A204.1 (cell line): ENCODE data around the gene TMEM19.
"Not testable (repeated sequence)": the region's sequence is repeated elsewhere in the genome, so short reads cannot be mapped to it uniquely, and the experiment has no call there.

Experiments used
- FAIRE-seq: peaks from 2 replicates; lab custom pipeline; 2012; peaks lifted over from hg19 to GRCh38; lab: Jason Lieb, UNC

The TMEM19 gene

DNA sequence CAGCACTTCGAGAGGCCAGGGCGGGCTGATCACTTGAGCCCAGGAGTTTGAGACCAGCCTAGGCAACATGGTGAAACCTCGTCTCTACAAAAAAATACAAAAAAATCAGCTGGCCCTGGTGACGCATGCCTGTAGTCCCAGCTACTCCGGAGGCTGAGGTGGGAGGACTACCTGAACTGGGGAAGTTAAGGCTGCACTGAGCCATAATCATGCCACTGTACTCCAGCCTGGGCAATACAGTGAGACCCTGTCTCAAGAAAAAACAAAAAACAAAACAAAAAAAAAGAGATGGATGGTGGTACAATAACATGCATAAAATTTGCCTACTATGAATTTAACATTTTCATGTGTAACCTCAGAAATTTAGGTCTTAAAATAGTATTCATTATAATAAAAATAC, 19.6 kb upstream of the TMEM19 start:
- no peak for FAIRE-seq

GRCh38 chr12:71671311-71671710, 14.6 kb upstream of the TMEM19 start:
- no peak for FAIRE-seq

DNA sequence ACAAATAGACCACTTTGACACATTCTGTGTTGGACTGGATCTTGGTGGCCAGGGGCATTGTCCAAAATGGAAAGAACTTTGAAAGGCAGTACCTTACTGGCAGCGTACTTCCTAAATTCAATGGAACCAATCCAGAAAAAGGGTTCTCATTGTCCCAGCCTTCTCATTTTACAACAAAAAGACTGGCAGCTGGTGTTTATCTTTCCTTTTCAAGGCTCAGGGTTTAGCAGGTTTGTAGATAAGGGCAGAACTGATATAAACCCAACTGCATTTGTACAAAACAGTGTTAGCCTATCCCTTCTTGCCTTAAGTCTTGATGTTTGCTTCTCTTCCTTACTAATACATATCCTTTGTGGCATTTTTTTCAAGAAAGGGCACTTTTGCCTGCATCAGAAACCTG, 14.1 kb upstream of the TMEM19 start:
- FAIRE-seq = no peak

- no peak for FAIRE-seq
Measured at GRCh38 chr12:71682466-71682865, 3.4 kb upstream of the TMEM19 start.

GRCh38 chr12:71683633-71684032, 2.2 kb upstream of the TMEM19 start:
- no peak for FAIRE-seq

DNA sequence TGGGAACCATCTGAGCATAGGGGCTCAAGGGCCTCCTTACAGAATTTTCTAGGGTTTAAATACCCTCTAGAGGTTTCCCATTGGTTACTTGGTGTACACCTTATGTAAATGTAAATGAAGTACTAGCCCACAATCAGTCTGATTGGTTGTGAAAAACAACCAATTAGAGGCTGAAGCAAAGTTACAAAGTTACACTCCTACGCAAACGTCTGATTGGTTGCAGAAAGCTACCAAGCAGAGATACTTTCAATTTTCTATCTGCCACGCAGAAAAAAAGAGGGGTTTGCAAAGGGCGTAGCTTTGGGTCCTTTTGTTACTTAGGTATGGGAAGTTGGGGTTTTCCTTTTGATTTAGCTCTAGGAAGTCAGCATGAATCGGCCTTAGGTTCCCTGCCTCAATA, 1.8 kb upstream of the TMEM19 start:
- FAIRE-seq = no peak

DNA sequence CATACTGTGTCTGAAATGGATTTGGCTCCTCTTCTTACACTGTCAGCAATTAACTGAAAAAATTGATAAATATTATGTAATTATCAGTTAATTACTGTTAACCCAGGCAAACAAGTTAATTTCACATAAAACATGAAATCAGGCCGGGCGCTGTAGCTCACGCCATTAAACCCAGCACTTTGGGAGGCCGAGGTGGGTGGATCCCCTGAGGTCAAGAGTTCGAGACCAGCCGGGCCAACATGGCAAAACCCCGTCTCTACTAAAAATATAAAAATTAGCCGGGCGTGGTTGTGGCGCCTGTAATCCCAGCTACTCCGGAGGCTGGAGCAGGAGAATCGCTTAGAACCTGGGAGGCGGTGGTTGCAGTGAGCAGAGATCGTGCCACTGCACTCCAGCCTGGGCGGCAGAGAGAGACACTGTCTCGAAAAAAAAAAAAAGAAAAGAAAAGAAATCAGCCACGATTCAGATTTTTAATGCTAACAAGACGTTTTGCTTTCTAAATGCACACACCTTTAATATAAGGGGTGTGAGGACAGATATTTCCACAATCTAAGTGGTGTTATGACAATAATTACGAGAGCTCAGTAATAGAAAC, 473 bp upstream of the TMEM19 start:
- FAIRE-seq = no peak

GRCh38 chr12:71686658-71687025, 760 bp downstream of the TMEM19 start:
- peak; percentile 19 for FAIRE-seq

- FAIRE-seq = not testable (repeated sequence)
Measured at GRCh38 chr12:71687172-71687571, 1.3 kb downstream of the TMEM19 start.

- FAIRE-seq = no peak
Measured at GRCh38 chr12:71688961-71689570, 3.2 kb downstream of the TMEM19 start.

DNA sequence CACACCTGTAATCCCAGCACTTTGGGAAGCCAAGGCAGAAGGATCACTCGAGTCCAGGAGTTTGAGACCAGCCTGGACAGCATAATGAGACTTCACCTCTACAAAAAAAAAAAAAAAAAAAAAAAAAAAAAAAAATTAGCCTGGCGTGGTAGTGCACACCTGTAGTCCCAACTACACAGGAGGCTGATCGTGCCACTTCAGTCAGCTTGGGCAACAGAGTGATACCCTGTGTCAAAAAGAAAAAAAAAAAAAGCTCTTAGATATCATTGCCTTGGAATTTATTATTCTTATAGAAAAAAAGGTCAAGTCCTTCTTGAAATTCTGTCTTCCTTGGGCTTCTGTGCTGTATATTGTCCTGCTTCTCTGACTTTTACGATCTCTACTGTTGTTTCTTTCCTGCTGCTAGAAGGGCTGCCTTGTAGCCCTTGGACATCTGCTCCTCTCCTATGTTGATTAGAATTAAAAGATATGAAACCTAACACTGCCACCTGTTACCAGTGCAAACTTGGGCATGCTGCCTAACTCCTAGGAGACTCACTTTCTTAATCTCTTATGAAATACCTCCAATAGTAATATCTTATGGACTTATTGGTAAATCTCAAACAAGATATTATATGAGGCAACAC, 5.7 kb downstream of the TMEM19 start:
- FAIRE-seq = no peak

DNA sequence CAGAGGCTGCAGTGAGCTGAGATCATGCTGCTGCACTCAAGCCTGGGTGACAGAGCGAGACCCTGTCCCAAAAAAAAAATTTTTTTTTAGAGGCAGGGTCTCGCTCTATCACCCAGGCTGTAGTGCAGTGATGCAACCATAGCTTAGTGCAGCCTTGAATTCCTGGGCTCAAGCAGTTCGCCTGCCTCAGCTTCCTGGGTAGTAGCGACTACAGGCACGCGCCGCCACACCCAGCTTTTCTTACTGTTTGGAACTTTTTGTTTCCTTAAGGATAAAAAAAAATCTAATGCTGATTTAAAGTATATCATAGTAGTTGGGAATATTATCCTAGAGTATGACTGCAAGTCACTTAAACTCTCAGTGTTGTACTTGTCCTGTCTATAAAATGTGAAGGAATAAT, 7.2 kb downstream of the TMEM19 start:
- FAIRE-seq = no peak

DNA sequence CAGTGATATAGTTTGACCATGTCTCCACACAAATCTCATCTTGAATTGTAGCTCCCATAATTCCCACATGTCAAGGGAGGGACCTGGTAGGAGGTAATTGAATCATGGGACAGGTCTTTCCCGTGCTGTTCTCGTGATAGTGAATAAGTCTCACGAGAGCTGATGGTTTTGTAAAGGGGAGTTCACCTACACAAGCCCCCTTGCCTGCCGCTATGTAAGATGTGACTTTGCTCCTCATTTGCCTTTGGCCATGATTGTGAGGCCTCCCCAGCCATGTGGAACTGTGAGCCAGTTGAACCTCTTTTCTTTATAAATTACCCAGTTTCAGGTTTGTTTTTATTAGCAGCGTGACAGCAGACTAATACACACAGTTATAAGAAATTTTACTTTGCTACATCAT, 7.8 kb downstream of the TMEM19 start:
- FAIRE-seq = not testable (repeated sequence)

GRCh38 chr12:71694099-71694820, 8.4 kb downstream of the TMEM19 start:
- no peak for FAIRE-seq

GRCh38 chr12:71695782-71696181, 9.9 kb downstream of the TMEM19 start:
- no peak for FAIRE-seq

DNA sequence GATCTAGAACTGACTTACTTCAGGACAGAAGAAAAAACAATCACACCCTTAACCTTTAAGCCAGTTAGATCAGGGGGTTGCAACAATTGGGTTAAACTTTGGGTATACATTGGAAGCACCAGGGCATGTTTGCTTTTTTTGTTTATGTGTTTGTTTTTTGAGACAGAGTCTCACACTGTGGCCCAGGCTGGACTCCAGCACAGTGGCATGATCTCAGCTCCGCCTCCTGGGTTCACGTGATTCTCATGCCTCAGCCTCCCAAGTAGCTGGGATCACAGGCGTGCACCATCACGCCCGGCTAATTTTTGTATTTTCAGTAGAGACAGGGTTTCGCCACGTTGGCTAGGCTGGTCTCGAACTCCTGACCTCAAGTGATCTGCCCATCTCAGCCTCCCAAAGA, 16.3 kb downstream of the TMEM19 start:
- FAIRE-seq = not testable (repeated sequence)

DNA sequence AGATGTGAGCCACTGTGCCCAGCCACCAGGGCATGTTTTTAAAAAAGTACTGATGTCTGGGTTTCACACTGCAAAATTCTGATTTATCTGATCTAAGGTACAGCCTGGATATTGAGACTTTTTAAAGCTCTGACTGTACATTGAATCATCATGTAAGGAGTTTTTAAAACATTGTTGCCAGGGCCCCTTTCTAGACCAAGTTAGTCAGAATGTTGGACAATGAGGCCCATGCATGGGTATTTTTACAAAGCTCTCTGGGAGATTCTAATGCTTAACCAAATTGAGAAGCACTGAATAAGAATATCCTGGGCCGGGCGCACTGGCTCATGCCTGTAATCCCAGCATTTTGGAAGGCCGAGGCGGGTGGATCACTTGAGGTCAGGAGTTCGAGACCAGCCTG, 16.7 kb downstream of the TMEM19 start:
- no peak for FAIRE-seq

- no peak for FAIRE-seq
Measured at GRCh38 chr12:71703206-71703605, 17.3 kb downstream of the TMEM19 start.

- no peak for FAIRE-seq
Measured at GRCh38 chr12:71704920-71705319, 19.0 kb downstream of the TMEM19 start.

DNA sequence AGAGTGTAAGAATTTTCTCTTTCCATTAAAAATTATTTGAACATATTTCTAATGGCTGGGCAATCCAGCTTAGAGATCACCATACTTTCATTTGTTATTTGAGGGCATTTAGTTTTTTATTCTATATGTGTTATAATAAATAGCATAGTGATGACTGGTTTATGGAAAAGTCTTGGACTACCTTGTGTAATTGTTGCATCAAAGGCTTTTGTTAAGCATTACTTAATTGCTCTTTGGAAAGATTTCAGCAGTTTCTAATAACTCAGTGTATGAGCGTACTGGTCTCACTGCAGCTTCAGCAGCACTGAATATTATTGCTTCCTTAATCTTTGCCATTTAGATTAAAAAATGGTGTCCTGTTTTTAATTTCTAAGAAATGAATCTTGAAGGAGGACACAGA, 22.8 kb downstream of the TMEM19 start:
- FAIRE-seq = no peak

DNA sequence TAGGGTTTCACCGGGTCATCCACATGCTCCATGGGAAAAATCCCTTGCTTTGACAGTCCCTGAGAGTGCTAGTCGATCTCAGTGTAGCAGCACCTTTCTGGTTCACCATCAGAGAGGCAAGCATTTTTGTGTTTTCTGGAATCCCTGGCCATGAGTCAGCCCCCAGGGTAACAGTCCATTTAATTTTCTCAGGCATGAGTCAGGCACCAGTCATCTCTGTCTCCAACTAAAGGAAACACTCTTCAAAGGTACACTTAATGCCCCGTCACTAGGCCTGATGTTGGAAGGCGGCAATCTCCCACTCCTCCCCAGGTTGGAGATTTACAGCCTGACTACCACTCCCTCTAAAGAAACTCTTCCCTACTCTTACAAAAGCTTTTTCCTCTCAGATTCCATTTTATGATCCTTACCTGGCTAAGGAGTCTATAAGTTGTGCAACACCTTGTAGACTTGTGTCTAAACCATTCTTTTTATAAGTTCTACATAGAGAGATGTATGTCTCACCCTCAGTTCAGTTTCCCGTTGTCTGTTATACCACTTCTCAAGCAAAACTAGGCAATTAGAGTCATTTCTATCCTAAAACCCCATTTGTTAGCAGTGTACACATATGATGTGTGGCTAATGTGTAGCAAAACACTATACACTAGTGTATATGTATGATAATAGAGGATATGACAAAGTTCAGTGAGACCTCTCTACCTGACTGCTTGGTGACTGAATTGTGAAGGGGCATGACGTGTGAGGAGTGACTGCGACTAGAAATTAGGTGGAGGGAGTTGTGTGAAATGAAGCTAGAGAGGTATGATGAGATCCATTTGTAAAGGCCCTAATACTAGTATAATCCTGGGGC, 24.6 kb downstream of the TMEM19 start:
- FAIRE-seq = no peak

- no peak for FAIRE-seq
Measured at GRCh38 chr12:71718611-71719010, 32.7 kb downstream of the TMEM19 start.
